Fibroblast of lung (primary cell): ENCODE data around the gene LANCL2. TPM values are rescaled to one million over a fixed set of nuclear protein-coding genes. Genes with fewer than 3 reads are reported as not detected.

Source experiments
- DNase-seq, 2 donors: peaks; one replicate each; pipeline versions ENCODE4 v3.0.0 to v3.0.0-alpha.2; 2010; ENCODE audit warnings: low read depth in 2 of 2
- H2AFZ ChIP-seq: 2 replicates; pipeline ENCODE4 v1.5.1; 2012; ENCODE audit warnings: low read length, control low read depth, inconsistent platforms
- H3K27ac ChIP-seq: 2 replicates; pipeline ENCODE4 v1.5.1; 2011; ENCODE audit warnings: low read length, control low read depth; ENCODE audit not compliant: insufficient read depth
- H3K27me3 ChIP-seq: 2 replicates; pipeline ENCODE4 v1.5.1; 2011; ENCODE audit warnings: mild to moderate bottlenecking, low read length; ENCODE audit not compliant: control insufficient read depth, insufficient read depth
- H3K36me3 ChIP-seq: 2 replicates; pipeline ENCODE4 v1.5.1; 2011; ENCODE audit warnings: low read length; ENCODE audit not compliant: control insufficient read depth, insufficient read depth
- H3K4me1 ChIP-seq: 2 replicates; pipeline ENCODE4 v1.5.1; 2011; ENCODE audit warnings: low read length; ENCODE audit not compliant: control insufficient read depth, insufficient read depth; ENCODE audit errors: extremely low read depth
- H3K4me2 ChIP-seq: 2 replicates; pipeline ENCODE4 v1.5.1; 2011; ENCODE audit warnings: low read length, control low read depth; ENCODE audit not compliant: insufficient read depth; ENCODE audit errors: extremely low read depth
- H3K4me3 ChIP-seq, 4 experiments: fragments of 200-600 bp in 1 of 4; sonication (generic) in 1 of 4; replicated peaks in 1 of 4; 2 replicates each; pipeline ENCODE4 v1.5.1; 2011 to 2016; ENCODE audit warnings: low read length in 4 of 4, low read depth in 3 of 4, mild to moderate bottlenecking in 3 of 4, control low read depth in 2 of 4, inconsistent platforms in 1 of 4, mixed read lengths in 1 of 4; ENCODE audit not compliant: insufficient read depth in 1 of 4; ENCODE audit errors: control extremely low read depth in 1 of 4
- H3K79me2 ChIP-seq: 2 replicates; pipeline ENCODE4 v1.5.1; 2012; ENCODE audit warnings: mild to moderate bottlenecking, low read length, inconsistent platforms; ENCODE audit not compliant: control insufficient read depth, insufficient read depth
- H3K9ac ChIP-seq: 2 replicates; pipeline ENCODE4 v1.5.1; 2011; ENCODE audit warnings: mild to moderate bottlenecking, low read length, control low read depth; ENCODE audit not compliant: insufficient read depth
- H3K9me3 ChIP-seq: 2 replicates; pipeline ENCODE4 v1.5.1; 2012; ENCODE audit warnings: low read depth, low read length; ENCODE audit not compliant: control insufficient read depth, insufficient read depth
- H4K20me1 ChIP-seq: 2 replicates; pipeline ENCODE4 v1.5.1; 2011; ENCODE audit warnings: low read length; ENCODE audit not compliant: control insufficient read depth, insufficient read depth; ENCODE audit errors: extremely low read depth
- EZH2 ChIP-seq: IDR thresholded peaks from 2 replicates; pipeline ENCODE4 v1.5.1; 2012; ENCODE audit warnings: low read length, control low read depth, mild to moderate bottlenecking; ENCODE audit errors: missing control alignments
- polyA plus RNA-seq, 2 donors: library from polyadenylated mRNA; depleted of rRNA in 1 of 2; stranded (reverse) in 1 of 2; unstranded in 1 of 2; fragments of >200 nt; gene quantifications; 2 replicates each; pipeline ENCODE4 v1.2.1, GENCODE V29; 2011 to 2012; ENCODE audit warnings: missing spikeins in 1 of 2
- total RNA-seq: library from RNA; depleted of rRNA; stranded (reverse); fragments of >200 nt; gene quantifications from 2 replicates; pipeline ENCODE4 v1.2.1, GENCODE V29; 2014
- TF ChIP-seq, protein P1 (sequence below), 2 donors: IDR thresholded peaks in 1 of 2; conservative IDR thresholded peaks in 1 of 2; 1 replicate in 1 of 2; 2 replicates in 1 of 2; pipeline ENCODE4 v1.5.1; 2011 to 2012; ENCODE audit warnings: low read length in 2 of 2, control low read depth in 1 of 2, inconsistent platforms in 1 of 2, low read depth in 1 of 2, mild to moderate bottlenecking in 1 of 2

LANCL2 gene
- total and polyA plus RNA-seq, 2 donors (not counting 1 experiment from before 2014, with no cell fraction given), result 8.9 to 15.0 TPM

DNA sequence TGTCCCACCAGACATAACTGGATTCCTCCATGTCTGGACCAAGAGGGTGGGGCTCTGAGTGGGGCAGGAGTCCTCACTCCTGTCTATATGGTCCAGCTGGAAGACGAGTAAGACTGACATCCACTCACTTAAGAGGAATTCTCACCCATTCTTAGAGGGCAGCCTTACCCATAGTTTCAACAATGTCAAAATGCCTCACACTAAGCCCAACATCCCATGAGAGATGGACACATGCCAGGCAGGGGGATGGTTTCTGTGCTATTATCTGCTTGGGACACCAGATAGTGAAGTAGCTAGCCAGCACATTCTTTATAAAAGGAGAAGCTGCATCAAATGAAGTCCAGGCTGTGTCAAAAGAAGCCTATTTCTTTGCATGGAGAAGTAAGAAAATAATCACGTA, 4.7 kb upstream of the LANCL2 start:
- Histone ChIP-seq H3K9ac (no peak overlapping the region), H4K20me1 (no peaks in the 10 kb centered on the region), H3K79me2 (no peaks in the 10 kb centered on the region), H3K36me3 (no peaks in the 10 kb centered on the region), H3K4me1 (no peaks in the 10 kb centered on the region), H3K9me3 (no peaks in the 10 kb centered on the region), H3K4me2 (no peak overlapping the region), H2AFZ (no peak overlapping the region), H3K4me3 (no peak overlapping the region), H3K27me3 (no peaks in the 10 kb centered on the region), H3K27ac (no peak overlapping the region)
- DNase-seq, result peak in 1 of 2 donors; percentile 17
- TF ChIP-seq, protein P1, sequence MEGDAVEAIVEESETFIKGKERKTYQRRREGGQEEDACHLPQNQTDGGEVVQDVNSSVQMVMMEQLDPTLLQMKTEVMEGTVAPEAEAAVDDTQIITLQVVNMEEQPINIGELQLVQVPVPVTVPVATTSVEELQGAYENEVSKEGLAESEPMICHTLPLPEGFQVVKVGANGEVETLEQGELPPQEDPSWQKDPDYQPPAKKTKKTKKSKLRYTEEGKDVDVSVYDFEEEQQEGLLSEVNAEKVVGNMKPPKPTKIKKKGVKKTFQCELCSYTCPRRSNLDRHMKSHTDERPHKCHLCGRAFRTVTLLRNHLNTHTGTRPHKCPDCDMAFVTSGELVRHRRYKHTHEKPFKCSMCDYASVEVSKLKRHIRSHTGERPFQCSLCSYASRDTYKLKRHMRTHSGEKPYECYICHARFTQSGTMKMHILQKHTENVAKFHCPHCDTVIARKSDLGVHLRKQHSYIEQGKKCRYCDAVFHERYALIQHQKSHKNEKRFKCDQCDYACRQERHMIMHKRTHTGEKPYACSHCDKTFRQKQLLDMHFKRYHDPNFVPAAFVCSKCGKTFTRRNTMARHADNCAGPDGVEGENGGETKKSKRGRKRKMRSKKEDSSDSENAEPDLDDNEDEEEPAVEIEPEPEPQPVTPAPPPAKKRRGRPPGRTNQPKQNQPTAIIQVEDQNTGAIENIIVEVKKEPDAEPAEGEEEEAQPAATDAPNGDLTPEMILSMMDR (conservative IDR thresholded peaks at IDR 0.05 in 1 of 2, IDR thresholded peaks at IDR 0.05 in 1 of 2; ENCODE audit: low read depth in 1 of 2, low read length in 2 of 2), result no peak
- TF ChIP-seq EZH2, result no peak

DNA sequence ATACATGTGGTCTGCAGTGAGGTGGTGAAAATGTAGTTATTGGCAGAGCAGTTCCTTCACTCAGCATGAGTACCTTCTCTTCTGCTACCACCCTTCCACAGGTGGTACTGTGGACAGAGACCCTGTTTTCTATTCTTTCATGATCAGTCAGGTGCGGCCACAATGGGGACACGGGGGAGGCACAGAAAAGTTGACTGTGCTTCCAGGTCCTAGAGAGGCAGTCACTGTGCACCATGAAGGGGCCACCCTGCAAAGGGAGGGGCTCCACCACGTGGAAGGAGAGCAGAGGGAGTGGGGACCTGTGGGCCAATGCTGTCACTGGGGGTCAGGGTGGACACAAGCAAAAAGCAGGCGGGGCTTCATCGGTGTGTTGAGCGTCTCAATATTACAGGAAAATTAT, 3.6 kb upstream of the LANCL2 start:
- DNase-seq, result no peak
- no peaks in the 10 kb centered on the region for H3K9me3 ChIP-seq
- H4K20me1 ChIP-seq, result no peaks in the 10 kb centered on the region
- no peak overlapping the region for H3K27ac ChIP-seq
- TF ChIP-seq, protein P1 (conservative IDR thresholded peaks at IDR 0.05 in 1 of 2, IDR thresholded peaks at IDR 0.05 in 1 of 2; ENCODE audit: low read depth in 1 of 2, low read length in 2 of 2), result no peak
- TF ChIP-seq EZH2, result no peak
- peaks cover 4% of the 10 kb centered on the region for H3K79me2 ChIP-seq
- no peaks in the 10 kb centered on the region for H3K4me1 ChIP-seq
- no peaks in the 10 kb centered on the region for H3K36me3 ChIP-seq
- H2AFZ ChIP-seq, result no peak overlapping the region
- no peak overlapping the region for H3K4me2 ChIP-seq
- no peaks in the 10 kb centered on the region for H3K27me3 ChIP-seq
- H3K9ac ChIP-seq, result no peak overlapping the region
- no peak overlapping the region for H3K4me3 ChIP-seq

DNA sequence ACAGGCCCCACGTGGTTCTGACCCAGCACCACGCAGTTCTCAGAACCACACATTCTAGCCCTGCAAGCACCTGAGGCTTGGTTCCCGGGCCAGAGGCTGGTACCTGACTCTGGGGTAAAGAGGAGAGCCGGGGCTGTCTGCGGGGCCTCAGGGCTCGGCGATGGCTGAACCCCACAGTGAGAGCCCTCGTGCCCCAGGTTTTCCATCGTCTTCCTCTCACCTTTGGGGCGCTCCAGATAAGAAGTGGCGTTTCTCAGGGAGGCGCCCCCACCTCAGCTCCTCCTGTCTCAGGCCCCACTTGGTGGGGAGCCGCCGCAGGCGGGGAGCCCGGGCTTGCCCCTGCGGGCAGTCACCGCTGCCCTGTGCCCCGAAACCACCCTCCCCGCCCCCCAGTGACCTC, 2.2 kb upstream of the LANCL2 start:
- H3K4me1 ChIP-seq, result no peaks in the 10 kb centered on the region
- H3K27ac ChIP-seq, result no peak overlapping the region
- H3K9ac ChIP-seq, result no peak overlapping the region
- DNase-seq, result no peak
- H3K4me3 ChIP-seq, result no peak overlapping the region
- H3K36me3 ChIP-seq, result no peaks in the 10 kb centered on the region
- H3K27me3 ChIP-seq, result no peaks in the 10 kb centered on the region
- no peaks in the 10 kb centered on the region for H3K9me3 ChIP-seq
- no peaks in the 10 kb centered on the region for H4K20me1 ChIP-seq
- no peak overlapping the region for H3K4me2 ChIP-seq
- TF ChIP-seq, protein P1 (conservative IDR thresholded peaks at IDR 0.05 in 1 of 2, IDR thresholded peaks at IDR 0.05 in 1 of 2; ENCODE audit: low read depth in 1 of 2, low read length in 2 of 2), result no peak
- no peak for TF ChIP-seq EZH2
- no peak overlapping the region for H2AFZ ChIP-seq
- peaks cover 15% of the 10 kb centered on the region for H3K79me2 ChIP-seq
